ENCODE data around the gene MLH1. TPM values are rescaled to one million over a fixed set of nuclear protein-coding genes. Genes with fewer than 3 reads are reported as not detected.
"Not testable (repeated sequence)": the region's sequence is repeated elsewhere in the genome, so short reads cannot be mapped to it uniquely, and the experiment has no call there.

MLH1 gene
- polyA plus RNA-seq, 1 of the 3 experiments (the other 2 are of a cell fraction), result 24.0 TPM

- CTCF ChIA-PET, result interaction anchor here (1.4 kb wide), 1 partner anchor 10 kb away, joined by 4 read pairs; no protein-coding TSS in a partner anchor
- no peak overlapping the region for H2AFZ ChIP-seq (ENCODE audit: low read depth)
- peaks cover 39 to 71% of the 10 kb centered on the region in 2 experiments for H3K36me3 ChIP-seq (replicated peaks in 1 of 2; ENCODE audit: control insufficient read depth in 1 of 2, insufficient read depth in 2 of 2, low read length in 1 of 2)
- H4K20me1 ChIP-seq (ENCODE audit: insufficient read depth), result no peaks in the 10 kb centered on the region
- H3K4me1 ChIP-seq (ENCODE audit: control insufficient read depth in 1 of 2, insufficient read depth in 2 of 2, low read depth in 1 of 2, low read length in 1 of 2), result no peaks in the 10 kb centered on the region
- H3K9me2 ChIP-seq, result no peaks in the 10 kb centered on the region
- TF ChIP-seq TEAD4 (IDR thresholded peaks at IDR 0.05; ENCODE audit: borderline replicate concordance, insufficient read depth) (no peak), CHD2 (IDR thresholded peaks at IDR 0.05; ENCODE audit: low read length, partially characterized antibody) (no peak), NRF1 (IDR thresholded peaks at IDR 0.05; ENCODE audit: low read depth, low read length) (no peak), GABPA (IDR thresholded peaks at IDR 0.05; ENCODE audit: low read depth) (no peak)
- no peak overlapping the region for H3K4me2 ChIP-seq
- H3K9me3 ChIP-seq, result 0 out of 2 replicates have a peak, but pooled peaks cover 7% of the 10 kb centered on the region
- H3F3A ChIP-seq (replicated peaks; ENCODE audit: insufficient read depth), result peaks cover 10% of the 10 kb centered on the region
- no peaks in the 10 kb centered on the region for H3K79me2 ChIP-seq (ENCODE audit: insufficient read depth)
- POLR2A ChIA-PET, result no interaction called here
- WGBS (ENCODE audit: low lambda C conversion rate), result 100% methylated on average over 1 of the region's 1 CpG
- H3K27me3 ChIP-seq (ENCODE audit: insufficient read depth), result no peaks in the 10 kb centered on the region
- DNase-seq, result no peak
- H3K9ac ChIP-seq, result no peak overlapping the region
- H3K27ac ChIP-seq (ENCODE audit: low read depth in 2 of 2, low read length in 1 of 2), result no peak overlapping the region
- H3K4me3 ChIP-seq (ENCODE audit: low read depth in 2 of 2, low read length in 1 of 2), result no peak overlapping the region
Observed at GRCh38 chr3:37039161-37039846, 46.0 kb downstream of the MLH1 start.

DNA sequence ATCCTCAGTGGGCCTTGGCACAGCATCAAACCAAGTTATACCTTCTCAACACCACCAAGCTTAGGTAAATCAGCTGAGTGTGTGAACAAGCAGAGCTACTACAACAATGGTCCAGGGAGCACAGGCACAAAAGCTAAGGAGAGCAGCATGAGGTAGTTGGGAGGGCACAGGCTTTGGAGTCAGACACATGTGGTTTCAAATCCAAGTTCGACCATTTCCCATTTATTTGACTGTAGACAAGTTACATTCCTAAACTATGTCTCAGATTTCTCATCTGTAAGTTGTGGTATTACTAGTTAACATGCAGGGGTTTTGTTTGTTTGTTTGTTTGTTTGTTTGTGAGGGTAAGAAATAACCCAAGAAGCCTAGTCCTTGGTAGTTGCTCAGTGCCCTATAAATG lies 46.9 kb downstream of the MLH1 start:
- Histone ChIP-seq H3K36me3 (replicated peaks in 1 of 2; ENCODE audit: control insufficient read depth in 1 of 2, insufficient read depth in 2 of 2, low read length in 1 of 2) (peaks cover 35 to 69% of the 10 kb centered on the region in 2 experiments), H3K9me2 (no peaks in the 10 kb centered on the region), H3K4me1 (ENCODE audit: control insufficient read depth in 1 of 2, insufficient read depth in 2 of 2, low read depth in 1 of 2, low read length in 1 of 2) (no peaks in the 10 kb centered on the region), H3K4me2 (no peak overlapping the region), H3K9me3 (0 out of 2 replicates have a peak, but pooled peaks cover 7% of the 10 kb centered on the region), H3K27ac (ENCODE audit: low read depth in 2 of 2, low read length in 1 of 2) (no peak overlapping the region), H3K9ac (no peak overlapping the region), H3K4me3 (ENCODE audit: low read depth in 2 of 2, low read length in 1 of 2) (no peak overlapping the region), H3K27me3 (ENCODE audit: insufficient read depth) (no peaks in the 10 kb centered on the region), H3K79me2 (ENCODE audit: insufficient read depth) (no peaks in the 10 kb centered on the region), H4K20me1 (ENCODE audit: insufficient read depth) (no peaks in the 10 kb centered on the region), H2AFZ (ENCODE audit: low read depth) (no peak overlapping the region), H3F3A (replicated peaks; ENCODE audit: insufficient read depth) (peaks cover 10% of the 10 kb centered on the region)
- TF ChIP-seq, protein P1, sequence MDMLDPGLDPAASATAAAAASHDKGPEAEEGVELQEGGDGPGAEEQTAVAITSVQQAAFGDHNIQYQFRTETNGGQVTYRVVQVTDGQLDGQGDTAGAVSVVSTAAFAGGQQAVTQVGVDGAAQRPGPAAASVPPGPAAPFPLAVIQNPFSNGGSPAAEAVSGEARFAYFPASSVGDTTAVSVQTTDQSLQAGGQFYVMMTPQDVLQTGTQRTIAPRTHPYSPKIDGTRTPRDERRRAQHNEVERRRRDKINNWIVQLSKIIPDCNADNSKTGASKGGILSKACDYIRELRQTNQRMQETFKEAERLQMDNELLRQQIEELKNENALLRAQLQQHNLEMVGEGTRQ (IDR thresholded peaks at IDR 0.05; ENCODE audit: borderline replicate concordance, low read depth, low read length), result no peak
- DNase-seq, result no peak
- POLR2A ChIA-PET, result no interaction called here
- CTCF ChIA-PET, result no interaction called here
- WGBS (ENCODE audit: low lambda C conversion rate), result 81% methylated on average over 1 of the region's 1 CpG

GRCh38 chr3:37041546-37042195 lies 48.4 kb downstream of the MLH1 start:
- ChIA-PET CTCF (interaction anchor here (1.2 kb wide), 1 partner anchor 12 kb away, joined by 3 read pairs; no protein-coding TSS in a partner anchor), POLR2A (no interaction called here)
- peaks cover 10% of the 10 kb centered on the region for H3F3A ChIP-seq (replicated peaks; ENCODE audit: insufficient read depth)
- no peak for DNase-seq
- H3K36me3 ChIP-seq (replicated peaks in 1 of 2; ENCODE audit: control insufficient read depth in 1 of 2, insufficient read depth in 2 of 2, low read length in 1 of 2), result peaks cover 34 to 64% of the 10 kb centered on the region in 2 experiments
- H3K27ac ChIP-seq (ENCODE audit: low read depth in 2 of 2, low read length in 1 of 2), result no peak overlapping the region
- H3K4me1 ChIP-seq (ENCODE audit: control insufficient read depth in 1 of 2, insufficient read depth in 2 of 2, low read depth in 1 of 2, low read length in 1 of 2), result no peaks in the 10 kb centered on the region
- no peaks in the 10 kb centered on the region for H4K20me1 ChIP-seq (ENCODE audit: insufficient read depth)
- H3K4me3 ChIP-seq (ENCODE audit: low read depth in 2 of 2, low read length in 1 of 2), result no peak overlapping the region
- no peaks in the 10 kb centered on the region for H3K79me2 ChIP-seq (ENCODE audit: insufficient read depth)
- H2AFZ ChIP-seq (ENCODE audit: low read depth), result no peak overlapping the region
- TF ChIP-seq FOXM1 (IDR thresholded peaks at IDR 0.05; ENCODE audit: low read depth), result no peak
- peak; percentile 12; the same call in 1 of the 2 replicates for TF ChIP-seq NFIC (IDR thresholded peaks at IDR 0.05; ENCODE audit: borderline replicate concordance)
- TF ChIP-seq MXI1 (IDR thresholded peaks at IDR 0.05; ENCODE audit: low read depth, low read length), result no peak
- H3K27me3 ChIP-seq (ENCODE audit: insufficient read depth), result no peaks in the 10 kb centered on the region
- no peak overlapping the region for H3K4me2 ChIP-seq
- no peaks in the 10 kb centered on the region for H3K9me3 ChIP-seq
- H3K9me2 ChIP-seq, result no peaks in the 10 kb centered on the region
- WGBS (ENCODE audit: low lambda C conversion rate), result 78% methylated on average over 1 of the region's 1 CpG
- H3K9ac ChIP-seq, result no peak overlapping the region

GRCh38 chr3:37042712-37043111 lies 49.4 kb downstream of the MLH1 start:
- H3K27me3 ChIP-seq (ENCODE audit: insufficient read depth); H3K79me2 ChIP-seq (ENCODE audit: insufficient read depth): not testable (repeated sequence)
- 95% methylated on average over 3 of the region's 3 CpGs for WGBS (ENCODE audit: low lambda C conversion rate)

More at GRCh38 chr3:37042712-37043111, 49.4 kb downstream of the MLH1 start:
- CTCF ChIA-PET; H3K4me1 ChIP-seq (ENCODE audit: control insufficient read depth in 1 of 2, insufficient read depth in 2 of 2, low read depth in 1 of 2, low read length in 1 of 2); H3K4me2 ChIP-seq; H3K9ac ChIP-seq; POLR2A ChIA-PET; H3K9me2 ChIP-seq; H3K9me3 ChIP-seq; H4K20me1 ChIP-seq (ENCODE audit: insufficient read depth); H3F3A ChIP-seq (replicated peaks; ENCODE audit: insufficient read depth); DNase-seq; H3K4me3 ChIP-seq (ENCODE audit: low read depth in 2 of 2, low read length in 1 of 2); H3K27ac ChIP-seq (ENCODE audit: low read depth in 2 of 2, low read length in 1 of 2); H2AFZ ChIP-seq (ENCODE audit: low read depth): not testable (repeated sequence)
- peaks cover 43 to 64% of the 10 kb centered on the region in 2 experiments for H3K36me3 ChIP-seq (replicated peaks in 1 of 2; ENCODE audit: control insufficient read depth in 1 of 2, insufficient read depth in 2 of 2, low read length in 1 of 2)
